NOMO-1 treated with dmso at 0.1 percent for 144 hours (cell line): ENCODE data around the gene BTF3L4.
"Not testable (repeated sequence)": the region's sequence is repeated elsewhere in the genome, so short reads cannot be mapped to it uniquely, and the experiment has no call there.

Experiments used
- DNase-seq: peaks from one replicate; lab custom pipeline; 2025; ENCODE audit not compliant: unreplicated experiment; lab: John Stamatoyannopoulos, UW

Gene BTF3L4

DNA sequence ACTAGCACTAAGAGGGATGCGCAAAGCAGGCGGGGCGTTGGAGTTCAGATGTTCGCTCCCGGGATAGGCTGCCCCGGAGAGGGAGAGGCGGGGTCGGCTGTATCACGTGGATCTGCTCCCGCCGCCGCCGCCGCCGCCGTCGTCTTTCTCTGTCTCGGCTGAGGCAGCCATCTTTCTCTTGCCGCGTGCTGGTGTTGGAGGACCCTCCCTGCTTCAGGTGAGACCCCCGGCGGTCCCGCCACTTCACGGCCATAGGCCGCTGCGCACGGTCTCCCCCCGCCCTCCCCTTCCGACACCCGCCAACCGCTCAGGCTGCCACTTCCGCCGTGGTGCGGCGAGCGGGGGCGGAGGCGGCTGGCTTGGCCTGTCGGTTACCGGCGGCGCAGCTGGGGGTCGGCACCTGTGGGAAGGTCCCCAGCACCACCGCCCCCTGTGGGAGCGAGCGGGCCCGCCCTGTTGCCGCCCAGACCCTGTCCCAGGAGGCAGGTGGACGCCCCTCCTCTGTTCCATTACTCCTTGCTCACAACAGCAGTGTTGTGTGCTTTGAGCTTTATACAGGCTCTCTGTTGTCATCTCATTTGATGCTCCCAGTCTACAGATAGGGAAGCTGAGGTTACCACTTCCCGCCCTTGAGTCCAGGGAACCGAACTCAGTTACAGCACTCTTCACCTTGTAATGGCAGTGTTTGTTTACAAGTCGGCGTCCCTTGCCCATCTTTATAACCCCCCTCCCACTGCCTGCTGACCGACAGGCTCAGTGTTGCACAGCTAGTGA lies at the start of gene BTF3L4:
BTF3L4 (plus strand) TSS at position 133 of the 774 bp plus-strand sequence. CDS start 3,553 bp downstream, outside the sequence.
- peak; percentile 97 for DNase-seq

DNA sequence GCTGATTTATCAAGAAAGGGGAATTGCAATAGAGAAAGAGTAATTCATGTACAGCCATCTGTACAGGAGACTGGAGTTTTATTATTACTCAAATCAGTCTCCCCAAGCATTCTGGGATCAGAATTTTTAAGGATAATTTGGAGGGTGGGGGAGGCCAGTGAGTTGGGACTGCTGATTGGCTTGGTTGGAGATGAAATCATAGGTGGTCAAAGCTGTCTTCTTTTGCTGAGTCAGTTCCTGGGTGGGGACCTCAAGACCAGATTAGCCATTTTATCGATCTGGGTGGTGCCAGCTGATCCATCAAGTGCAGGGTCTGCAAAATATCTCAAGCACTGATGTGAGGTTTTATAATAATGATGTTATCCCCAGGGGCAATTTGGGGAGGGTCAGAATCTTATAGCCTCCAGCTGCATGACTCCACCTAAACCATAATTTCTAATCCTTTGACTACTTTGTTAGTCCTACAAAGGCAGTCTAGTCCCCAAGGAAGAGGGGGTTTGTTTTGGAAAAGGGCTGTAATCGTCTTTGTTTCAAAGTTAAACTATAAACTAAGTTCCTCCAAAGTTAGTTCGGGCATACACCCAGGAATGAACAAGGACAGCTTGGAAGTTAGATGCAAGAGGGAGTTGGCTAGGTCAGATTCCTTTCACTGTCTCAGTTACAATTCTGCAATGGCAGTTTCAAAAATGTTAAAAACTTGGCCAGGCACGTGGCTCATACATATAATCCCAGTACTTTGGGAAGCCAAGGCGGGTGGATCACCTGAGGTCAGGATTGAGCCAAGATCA lies 48.7 kb upstream of the BTF3L4 start:
- DNase-seq = no peak

DNA sequence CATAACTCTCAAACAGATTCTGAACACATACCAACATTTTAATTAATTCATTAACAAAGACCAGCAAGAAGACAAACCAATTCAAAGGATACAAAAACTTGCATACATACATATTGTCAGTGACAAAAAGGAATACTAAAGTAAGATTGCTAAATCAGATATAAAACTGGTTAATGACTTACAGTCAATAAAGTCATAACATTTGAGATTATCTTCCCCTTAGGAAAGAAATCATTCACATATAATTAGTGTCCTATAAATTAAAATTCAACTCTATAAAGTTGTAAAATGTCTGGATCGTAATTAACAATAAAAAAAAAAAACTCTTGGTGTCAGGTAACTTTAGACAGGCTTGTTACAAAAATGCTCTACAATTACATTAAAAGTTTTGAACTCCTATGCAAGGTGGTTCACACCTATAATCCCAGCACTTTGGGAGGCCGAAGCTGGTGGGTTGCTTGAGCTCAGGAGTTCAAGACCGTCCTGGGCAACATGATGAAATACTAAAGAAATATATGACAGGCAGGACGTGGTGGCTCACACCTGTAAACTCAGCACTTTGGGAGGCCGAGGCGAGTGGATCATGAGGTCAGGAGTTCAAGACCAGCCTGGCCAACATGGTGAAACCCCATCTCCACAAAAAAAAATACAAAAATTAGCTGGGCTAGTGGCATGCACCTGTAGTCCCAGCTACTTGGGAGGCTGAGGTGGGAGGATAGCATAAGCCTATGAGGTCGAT lies 47.9 kb upstream of the BTF3L4 start:
- no peak for DNase-seq

DNA sequence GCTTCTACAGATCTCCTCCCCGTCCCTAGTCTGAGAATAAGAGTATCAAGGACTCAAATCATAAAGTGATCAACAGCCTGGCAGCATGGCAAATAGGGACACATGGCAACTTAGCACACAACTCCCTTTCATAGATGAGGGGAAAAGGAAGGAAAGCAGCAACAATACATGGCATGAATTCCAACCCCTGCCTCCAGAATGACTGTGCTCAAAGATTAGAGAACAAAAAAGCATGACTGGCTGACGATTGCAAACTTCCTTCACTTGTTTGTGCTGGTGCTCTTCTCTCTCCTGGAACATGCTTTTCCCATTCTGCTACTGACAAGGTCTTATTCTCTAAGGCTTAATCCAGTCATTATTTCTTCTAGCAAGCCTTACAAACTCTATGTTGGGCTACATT lies 34.0 kb upstream of the BTF3L4 start:
- no peak for DNase-seq

DNA sequence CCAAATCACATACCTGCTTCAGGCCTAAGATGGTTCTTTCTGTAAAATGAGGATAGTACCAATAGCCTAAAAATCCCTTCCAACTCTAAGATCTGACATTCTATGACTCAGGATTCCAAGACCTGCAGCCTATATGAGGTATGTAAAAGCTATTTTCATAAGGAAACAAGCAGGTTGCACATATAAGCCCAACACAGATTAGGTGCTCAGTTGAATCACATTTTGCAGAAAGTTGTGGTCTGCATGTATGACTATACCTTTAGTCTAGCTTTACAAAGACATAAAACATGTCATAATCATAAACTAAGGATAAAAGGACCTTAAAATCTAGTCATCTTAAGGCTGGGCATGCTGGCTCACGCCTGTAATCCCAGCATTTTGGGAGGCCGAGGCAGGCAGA lies 29.8 kb upstream of the BTF3L4 start:
- DNase-seq = no peak

DNA sequence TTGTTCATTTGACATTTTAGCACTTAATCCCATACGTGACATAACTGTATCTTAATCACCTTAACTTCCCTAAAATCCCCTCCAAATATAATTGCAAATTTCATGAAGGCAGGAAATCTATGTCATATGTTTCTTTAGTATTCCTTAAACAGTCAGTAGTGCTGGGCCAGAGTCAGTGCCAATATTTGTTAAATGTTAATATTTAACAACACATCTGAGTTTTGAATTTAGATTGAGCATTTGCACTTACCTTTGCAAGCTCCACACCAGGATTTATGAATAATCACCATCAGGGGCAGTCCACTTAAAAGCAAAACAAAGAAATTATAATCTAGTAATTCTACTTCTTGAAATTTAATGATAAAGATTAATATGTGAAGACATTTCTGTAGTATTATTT lies 27.8 kb upstream of the BTF3L4 start:
- DNase-seq = no peak

DNA sequence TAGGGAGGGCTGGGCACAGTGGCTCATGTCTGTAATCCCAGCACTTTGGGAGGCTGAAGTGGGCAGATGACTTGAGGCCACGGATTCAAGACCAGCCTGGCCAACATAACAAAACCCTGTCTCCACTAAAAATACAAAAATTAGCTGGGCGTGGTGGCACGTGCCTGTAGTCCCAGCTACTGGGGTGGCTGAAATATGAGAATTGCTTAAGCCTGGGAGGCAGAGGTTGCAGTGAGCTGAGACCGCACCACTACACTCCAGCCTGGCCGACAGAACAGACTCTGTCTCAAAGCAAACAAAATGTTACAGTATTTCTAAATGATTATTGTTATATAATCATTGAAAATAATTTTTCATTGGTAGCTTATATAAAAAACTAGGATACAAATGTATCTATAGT lies 27.3 kb upstream of the BTF3L4 start:
- not testable (repeated sequence) for DNase-seq

DNA sequence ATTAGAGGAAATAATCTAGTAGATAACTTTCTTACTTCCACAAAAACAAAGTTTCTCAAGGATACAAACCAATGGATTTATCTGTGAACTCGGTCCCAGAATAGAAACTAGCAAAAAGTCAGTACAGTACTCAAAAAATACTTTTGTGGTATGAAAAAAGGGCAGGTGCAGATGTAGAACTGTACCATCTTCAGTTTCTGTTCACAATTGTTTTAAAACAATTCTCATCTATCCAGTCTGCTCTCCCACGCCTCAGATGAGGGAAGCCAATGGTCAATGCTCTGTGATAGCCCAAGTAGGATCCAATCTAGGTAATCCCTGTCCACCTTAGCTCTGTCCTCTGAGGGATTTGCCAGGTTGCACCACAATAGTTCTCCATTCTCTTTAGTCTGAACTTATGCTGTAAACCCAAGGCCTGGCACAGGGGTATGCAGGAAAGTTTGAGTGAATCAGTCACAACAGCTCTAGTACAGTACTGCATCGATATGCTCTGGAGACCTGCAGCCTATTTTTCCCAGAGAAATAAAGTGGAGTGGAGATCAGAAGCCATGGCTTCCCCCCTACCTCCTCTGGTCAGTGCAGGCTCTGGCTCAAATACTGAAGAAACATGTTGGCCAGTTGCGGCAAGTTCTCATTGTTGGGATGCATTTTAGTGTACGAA lies 23.8 kb upstream of the BTF3L4 start:
- no peak for DNase-seq

DNA sequence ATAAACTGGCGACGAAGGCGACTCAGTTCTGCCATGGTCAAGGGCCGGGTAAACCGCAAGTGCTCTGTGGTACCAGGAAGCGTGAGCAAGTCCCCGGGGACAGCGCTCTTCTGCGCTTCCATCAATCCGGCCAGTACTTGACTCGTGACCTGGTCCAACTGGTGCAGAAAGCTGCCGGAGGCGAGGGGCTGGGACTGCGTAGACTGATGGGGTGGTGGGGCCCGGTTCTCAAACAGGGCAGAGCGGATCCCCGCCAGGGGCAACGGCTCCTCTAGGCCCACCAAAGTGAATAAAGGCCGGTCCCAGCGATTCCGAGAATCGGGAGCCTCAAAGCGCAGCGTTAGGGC lies 23.3 kb upstream of the BTF3L4 start:
- no peak for DNase-seq

DNA sequence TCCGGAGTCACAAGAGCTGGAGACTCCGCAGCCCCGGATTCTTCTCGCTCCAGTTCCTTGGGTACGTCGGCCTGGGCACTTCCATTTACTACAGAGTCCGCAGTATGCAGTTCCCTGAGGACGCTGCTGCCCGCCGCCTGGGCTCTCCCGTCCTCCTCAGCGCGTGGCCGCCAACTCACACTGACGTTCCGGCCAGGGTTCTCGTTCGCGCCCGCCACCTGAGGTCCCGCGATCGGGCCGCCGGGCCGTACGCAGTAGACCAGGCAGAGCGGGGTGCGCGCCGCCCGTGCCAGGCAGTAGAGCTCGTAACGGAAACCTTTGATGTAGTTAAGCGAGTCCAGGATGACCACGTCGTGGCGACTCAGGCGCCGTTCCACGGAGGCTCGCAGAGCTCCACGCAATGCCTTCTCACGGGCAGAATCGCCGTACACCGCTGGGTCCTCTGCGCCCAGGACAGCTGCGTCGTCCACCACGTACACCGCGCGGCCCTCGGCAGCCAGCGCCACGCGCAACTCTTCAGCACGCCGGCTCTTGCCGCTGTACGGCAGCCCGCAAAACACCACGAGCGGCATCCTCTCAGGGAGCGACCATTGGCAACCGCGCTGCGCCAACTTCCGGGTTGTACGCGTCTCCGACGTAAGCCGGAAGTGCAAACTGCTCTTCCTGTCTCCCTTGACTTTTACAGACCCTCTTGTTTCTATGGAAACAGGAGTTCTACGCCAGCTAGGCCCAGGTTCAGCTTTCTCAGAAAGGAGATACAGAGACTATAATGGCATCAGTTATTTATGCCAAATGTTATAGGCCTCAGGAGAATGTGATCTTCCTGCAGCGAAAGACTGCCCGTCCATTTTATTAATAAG lies 22.7 kb upstream of the BTF3L4 start, which contains the start of gene KTI12:
KTI12 (minus strand) TSS at position 621 of the 860 bp plus-strand sequence; CDS start at position 572, 49 bp downstream.
- peak; percentile 76 for DNase-seq

DNA sequence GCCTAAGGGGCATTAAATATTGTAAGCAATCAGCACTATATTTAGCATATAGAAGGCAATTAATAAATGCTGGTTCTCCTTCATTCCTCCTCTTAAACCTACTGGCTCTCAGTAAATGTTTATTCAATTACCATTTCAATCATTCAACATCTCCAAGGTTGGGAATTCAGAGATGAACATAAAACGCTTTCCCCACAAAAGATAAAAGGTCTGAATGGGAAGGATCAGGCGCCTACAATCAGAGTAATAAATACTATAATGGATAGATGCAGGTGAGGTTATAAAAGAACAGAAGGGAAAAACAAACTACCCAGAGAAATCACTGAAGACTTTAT lies 22.1 kb upstream of the BTF3L4 start:
- DNase-seq = no peak

DNA sequence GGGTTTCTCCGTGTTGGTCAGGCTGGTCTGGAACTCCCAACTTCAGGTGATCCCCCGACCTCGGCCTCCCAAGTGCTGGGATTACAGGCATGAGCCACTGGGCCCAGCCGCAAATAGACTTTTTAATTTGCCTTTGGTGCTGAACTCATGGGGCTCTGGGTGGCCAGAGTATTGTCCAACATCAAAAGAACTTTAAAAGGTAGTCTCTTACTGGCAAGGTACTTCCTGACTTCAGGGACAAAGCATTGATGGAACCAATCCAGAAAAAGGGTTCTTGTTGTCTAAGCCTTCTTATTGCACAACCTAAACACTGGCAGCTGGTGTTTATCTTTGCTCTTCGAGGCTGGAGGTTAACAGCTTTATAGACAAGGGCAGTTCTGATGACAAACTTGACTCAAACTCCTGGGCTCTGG lies 18.7 kb upstream of the BTF3L4 start:
- DNase-seq = no peak

DNA sequence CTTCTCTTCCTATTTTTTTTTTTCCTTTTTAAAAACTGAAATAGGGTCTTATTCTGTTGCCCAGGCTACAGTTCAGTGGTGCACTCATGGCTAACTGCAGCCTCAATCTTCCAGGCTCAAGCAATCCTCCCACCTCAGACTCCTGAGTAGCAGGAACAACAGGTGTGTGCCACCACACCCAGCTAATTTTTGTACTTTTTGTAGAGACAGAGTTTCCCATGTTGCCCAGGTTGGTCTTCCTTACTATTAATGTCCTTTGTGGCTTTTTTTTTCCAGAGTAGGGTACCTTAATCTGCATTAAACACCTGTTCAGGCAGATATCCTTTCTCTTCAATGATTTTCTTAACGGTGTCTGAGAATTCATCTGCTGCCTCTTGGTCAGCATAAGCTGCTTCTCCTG lies 18.2 kb upstream of the BTF3L4 start:
- DNase-seq = no peak

DNA sequence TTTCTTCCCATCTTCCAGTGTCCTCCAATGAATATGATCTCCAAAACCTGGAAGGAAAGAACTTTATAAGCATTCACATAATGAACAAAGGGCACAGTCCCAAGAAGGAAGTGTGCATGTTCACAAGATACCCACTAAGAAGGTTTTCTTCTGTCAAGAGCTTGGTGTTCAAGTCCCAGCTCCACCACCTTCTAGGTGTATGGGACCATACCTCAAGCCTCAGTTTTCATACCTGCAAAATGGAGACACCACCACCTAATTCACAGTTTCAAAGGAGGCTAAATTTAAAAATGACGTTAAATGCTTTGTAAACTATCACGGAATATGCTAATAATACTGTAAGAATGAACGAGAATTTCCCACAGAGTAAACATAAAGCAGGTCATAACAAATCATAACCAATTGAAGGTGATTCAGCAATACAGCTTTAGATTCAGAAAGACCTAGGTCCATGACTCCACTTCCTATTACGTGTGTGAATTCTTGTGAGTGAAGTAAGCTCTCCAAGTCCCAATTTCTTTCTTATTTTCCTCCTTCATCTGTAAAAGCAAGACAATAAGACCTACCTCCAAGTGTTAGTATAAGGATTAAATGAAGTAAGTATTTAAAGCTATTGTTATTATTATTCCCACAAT lies 14.4 kb upstream of the BTF3L4 start:
- DNase-seq = no peak

DNA sequence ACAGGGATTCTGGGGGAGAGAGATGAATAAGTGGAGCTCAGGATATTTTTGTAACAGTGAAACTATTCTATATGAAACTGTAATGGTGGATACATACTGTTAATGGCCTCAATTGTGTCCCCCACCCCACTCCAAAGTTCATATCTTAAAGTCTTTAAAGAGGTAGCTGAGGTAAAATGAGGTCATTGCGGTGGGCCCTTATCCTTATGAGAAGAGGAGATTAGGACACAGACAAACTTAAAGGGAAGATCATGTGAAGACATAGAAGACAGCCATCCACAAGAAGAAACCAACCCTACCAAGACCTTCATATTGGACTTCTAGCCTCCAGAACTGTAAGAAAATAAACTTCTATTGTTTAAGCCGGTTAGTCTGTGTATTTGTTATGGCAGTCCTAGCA lies 10.9 kb upstream of the BTF3L4 start:
- DNase-seq = no peak

DNA sequence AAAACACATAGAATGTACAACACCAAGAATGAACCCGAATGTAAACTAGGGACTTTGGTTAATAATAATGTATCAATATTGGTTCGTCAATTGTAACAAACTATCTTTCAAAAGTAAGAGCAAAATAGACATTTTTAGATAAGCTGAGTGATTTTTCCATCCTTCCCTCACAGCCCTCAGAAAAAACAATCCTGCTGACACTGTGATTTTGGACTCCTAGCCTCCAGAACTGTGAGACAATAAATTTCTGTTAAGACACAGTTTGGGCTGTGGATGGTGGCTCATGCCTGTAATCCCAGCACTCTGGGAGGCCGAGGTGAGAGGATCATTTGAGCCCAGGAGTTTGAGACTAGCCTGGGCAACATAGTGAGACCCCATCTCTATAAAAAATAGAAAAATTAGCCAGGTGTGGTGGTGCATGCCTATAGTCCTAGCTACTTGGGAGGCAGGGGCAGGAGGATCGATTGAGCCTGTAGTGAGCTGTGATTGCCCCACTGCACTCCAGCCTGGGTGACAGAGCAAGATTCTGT lies 10.4 kb upstream of the BTF3L4 start:
- DNase-seq = not testable (repeated sequence)

DNA sequence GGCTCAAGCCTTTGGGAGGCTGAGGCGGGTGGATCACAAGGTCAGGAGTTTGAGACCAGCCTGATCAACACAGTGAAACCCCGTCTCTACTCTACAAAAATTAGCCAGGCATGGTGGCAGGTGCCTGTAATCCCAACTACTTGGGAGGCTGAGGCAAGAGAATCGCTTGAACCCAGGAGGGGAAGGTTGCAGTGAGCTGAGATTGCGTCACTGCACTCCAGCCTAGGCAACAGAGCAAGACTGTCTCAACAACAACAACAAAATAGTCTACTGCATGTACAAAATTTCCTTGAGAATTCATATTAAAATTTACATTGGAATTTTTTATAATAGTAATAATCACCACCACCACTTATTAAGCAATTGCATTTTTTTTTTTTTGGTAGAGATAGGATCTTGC lies 6.8 kb upstream of the BTF3L4 start:
- not testable (repeated sequence) for DNase-seq

DNA sequence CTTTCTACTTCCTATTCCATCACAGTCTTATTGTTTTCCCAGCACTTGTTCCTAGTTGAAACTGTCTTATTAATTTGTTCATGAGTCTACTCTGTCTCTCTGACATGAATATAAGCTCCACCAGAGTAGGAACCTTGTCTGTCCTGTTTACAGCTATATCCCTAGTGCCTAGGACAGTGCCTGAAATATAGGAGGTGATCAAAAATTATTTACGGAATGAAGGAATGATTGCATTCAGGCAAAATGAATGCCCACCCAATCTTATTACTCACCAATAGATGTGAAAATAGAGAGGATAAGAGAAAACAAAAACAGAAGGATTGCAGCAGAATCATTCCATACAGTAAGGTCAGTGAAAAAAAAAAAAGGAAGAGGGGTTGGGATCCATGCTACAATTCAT lies 2.2 kb upstream of the BTF3L4 start:
- no peak for DNase-seq

DNA sequence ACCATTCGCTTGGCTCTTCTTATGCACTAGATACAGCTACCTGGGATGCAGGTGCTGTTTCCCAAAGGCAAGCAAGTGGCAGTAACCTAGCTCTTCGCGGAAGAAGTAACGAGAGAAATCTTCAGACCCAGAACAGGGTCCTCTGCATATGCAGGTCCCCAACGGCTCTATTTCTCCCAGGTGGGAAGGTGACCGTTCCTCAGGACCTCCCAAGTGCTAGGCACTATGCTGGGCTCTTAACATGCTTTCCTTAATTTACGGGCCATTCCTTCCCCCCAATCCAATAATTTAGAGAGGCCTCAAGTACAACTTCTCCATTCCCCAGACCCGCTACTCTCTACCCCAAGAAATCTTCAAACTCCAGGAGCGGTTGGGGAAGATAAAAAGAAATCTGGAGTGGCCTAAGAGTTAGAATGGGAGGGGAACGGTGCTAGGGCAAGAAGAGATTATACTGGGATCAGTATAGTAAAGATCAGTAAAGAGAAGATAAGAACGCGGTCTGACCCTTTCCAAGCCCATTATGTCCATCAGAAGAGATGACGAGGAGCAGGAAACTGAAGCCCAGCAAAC lies 1.5 kb upstream of the BTF3L4 start:
- no peak for DNase-seq
